ENCODE measurements around the gene OS9. TPM values are rescaled to one million over a fixed set of nuclear protein-coding genes. Genes with fewer than 3 reads are reported as not detected.

The OS9 gene
- total and polyA plus RNA-seq, 9 of the 15 experiments (the other 6 are each of a cell fraction or from before 2014, with no cell fraction given), result 4.6 to 105 (median 89.5) TPM

DNA sequence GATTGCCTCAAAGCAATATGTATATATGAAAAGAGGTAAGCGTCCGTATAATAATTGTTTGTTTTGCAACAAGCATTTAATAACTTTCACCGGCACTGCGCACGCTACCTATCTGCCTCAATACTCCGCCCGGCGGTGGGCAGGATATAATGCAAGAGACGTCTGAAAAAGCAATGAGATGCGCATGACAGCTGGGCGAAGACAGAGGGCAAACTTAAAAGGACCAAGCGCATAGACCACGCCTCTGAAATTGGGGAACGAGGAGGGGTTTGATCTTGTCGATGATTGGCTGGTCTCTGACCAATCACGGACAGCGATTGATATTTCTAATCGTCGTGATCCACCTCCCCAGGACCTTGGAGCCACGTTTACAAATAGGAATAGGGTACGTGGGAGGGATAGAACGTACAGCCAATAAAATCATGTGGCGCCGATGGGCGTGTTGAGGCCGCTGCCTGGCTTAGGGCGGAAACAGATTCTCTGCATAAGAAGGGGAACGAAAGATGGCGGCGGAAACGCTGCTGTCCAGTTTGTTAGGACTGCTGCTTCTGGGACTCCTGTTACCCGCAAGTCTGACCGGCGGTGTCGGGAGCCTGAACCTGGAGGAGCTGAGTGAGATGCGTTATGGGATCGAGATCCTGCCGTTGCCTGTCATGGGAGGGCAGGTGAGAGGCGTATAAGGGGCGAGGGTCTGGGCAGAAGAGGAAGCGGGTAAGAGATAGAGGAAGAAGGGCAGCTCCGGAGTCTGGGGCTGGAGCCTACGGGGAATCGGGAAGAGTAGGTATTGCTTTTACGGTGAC, at the start of gene OS9 (continued):
- TF ChIP-seq NEUROD1 (IDR thresholded peaks at IDR 0.05; ENCODE audit: borderline replicate concordance, low read depth, low read length, partially characterized antibody), result peak; percentile 92
- TF ChIP-seq, protein P1, sequence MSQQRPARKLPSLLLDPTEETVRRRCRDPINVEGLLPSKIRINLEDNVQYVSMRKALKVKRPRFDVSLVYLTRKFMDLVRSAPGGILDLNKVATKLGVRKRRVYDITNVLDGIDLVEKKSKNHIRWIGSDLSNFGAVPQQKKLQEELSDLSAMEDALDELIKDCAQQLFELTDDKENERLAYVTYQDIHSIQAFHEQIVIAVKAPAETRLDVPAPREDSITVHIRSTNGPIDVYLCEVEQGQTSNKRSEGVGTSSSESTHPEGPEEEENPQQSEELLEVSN (IDR thresholded peaks at IDR 0.05; ENCODE audit: borderline replicate concordance in 1 of 2, extremely low read depth in 1 of 2, insufficient read depth in 1 of 2, insufficient read length in 1 of 2, low read depth in 1 of 2, low read length in 1 of 2, poor library complexity in 1 of 2, severe bottlenecking in 1 of 2), result peak in 1 of 2 experiments; percentile 6
- peak; percentile 69 for TF ChIP-seq EP400 (IDR thresholded peaks at IDR 0.05)
- TF ChIP-seq, protein P2, sequence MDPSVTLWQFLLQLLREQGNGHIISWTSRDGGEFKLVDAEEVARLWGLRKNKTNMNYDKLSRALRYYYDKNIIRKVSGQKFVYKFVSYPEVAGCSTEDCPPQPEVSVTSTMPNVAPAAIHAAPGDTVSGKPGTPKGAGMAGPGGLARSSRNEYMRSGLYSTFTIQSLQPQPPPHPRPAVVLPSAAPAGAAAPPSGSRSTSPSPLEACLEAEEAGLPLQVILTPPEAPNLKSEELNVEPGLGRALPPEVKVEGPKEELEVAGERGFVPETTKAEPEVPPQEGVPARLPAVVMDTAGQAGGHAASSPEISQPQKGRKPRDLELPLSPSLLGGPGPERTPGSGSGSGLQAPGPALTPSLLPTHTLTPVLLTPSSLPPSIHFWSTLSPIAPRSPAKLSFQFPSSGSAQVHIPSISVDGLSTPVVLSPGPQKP (CRISPR knock-in tag; IDR thresholded peaks at IDR 0.05), result no peak
- no peak for TF ChIP-seq STAG1 (CRISPR knock-in tag; IDR thresholded peaks at IDR 0.05; ENCODE audit: borderline replicate concordance)
- TF ChIP-seq, protein P3, sequence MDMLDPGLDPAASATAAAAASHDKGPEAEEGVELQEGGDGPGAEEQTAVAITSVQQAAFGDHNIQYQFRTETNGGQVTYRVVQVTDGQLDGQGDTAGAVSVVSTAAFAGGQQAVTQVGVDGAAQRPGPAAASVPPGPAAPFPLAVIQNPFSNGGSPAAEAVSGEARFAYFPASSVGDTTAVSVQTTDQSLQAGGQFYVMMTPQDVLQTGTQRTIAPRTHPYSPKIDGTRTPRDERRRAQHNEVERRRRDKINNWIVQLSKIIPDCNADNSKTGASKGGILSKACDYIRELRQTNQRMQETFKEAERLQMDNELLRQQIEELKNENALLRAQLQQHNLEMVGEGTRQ (CRISPR knock-in tag; IDR thresholded peaks at IDR 0.05), result no peak
- TF ChIP-seq MECOM (CRISPR knock-in tag; IDR thresholded peaks at IDR 0.05), result no peak
- TF ChIP-seq HOXB6 (CRISPR knock-in tag; IDR thresholded peaks at IDR 0.05; ENCODE audit: borderline replicate concordance), result no peak
- TF ChIP-seq, protein P4, sequence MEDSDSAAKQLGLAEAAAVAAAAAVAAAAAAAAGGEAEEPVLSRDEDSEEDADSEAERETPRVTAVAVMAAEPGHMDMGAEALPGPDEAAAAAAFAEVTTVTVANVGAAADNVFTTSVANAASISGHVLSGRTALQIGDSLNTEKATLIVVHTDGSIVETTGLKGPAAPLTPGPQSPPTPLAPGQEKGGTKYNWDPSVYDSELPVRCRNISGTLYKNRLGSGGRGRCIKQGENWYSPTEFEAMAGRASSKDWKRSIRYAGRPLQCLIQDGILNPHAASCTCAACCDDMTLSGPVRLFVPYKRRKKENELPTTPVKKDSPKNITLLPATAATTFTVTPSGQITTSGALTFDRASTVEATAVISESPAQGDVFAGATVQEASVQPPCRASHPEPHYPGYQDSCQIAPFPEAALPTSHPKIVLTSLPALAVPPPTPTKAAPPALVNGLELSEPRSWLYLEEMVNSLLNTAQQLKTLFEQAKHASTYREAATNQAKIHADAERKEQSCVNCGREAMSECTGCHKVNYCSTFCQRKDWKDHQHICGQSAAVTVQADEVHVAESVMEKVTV (CRISPR knock-in tag; IDR thresholded peaks at IDR 0.05), result no peak
- no peak for TF ChIP-seq ETS2 (tag; IDR thresholded peaks at IDR 0.05; ENCODE audit: borderline replicate concordance, poor library complexity, severe bottlenecking)
- no peak; the same call in 1 of the 2 replicates for TF ChIP-seq PHB2 (IDR thresholded peaks at IDR 0.05; ENCODE audit: low read depth)
- no peak for TF ChIP-seq ARHGAP35 (IDR thresholded peaks at IDR 0.05; ENCODE audit: partially characterized antibody)
- peak; percentile 90 for TF ChIP-seq NFRKB (IDR thresholded peaks at IDR 0.05; ENCODE audit: low read depth)
- TF ChIP-seq RBM17 (IDR thresholded peaks at IDR 0.05; ENCODE audit: borderline replicate concordance, low read depth, low read length), result no peak
- TF ChIP-seq ZBTB17 (CRISPR knock-in tag; IDR thresholded peaks at IDR 0.05), result no peak
- TF ChIP-seq SAP30 (IDR thresholded peaks at IDR 0.05; ENCODE audit: borderline replicate concordance, insufficient read depth, low read depth, low read length, poor library complexity, severe bottlenecking), result peak; percentile 85
- peak; percentile 68 for TF ChIP-seq L3MBTL2 (IDR thresholded peaks at IDR 0.05)
- peak; percentile 66 for TF ChIP-seq MYC (IDR thresholded peaks at IDR 0.05; ENCODE audit: low read depth, low read length)
- TF ChIP-seq MYC (CRISPR knock-in tag; IDR thresholded peaks at IDR 0.05; ENCODE audit: borderline replicate concordance, low read depth), result no peak
- no peak for TF ChIP-seq SRSF3 (IDR thresholded peaks at IDR 0.05; ENCODE audit: insufficient read depth, low read length)
- TF ChIP-seq HDAC8 (tag; IDR thresholded peaks at IDR 0.05), result no peak
